HG03103 (cell line): ENCODE data around the gene SERPINE1.
A peak's percentile ranks its signal among the peaks of the same experiment; 100 is the strongest.
"Not testable (repeated sequence)": the region's sequence is repeated elsewhere in the genome, so short reads cannot be mapped to it uniquely, and the experiment has no call there.

Experiments used
- ATAC-seq: cut with Tn5 transposase; IDR thresholded peaks from one replicate; pipeline ENCODE4 v1.9.1; 2021; ENCODE audit warnings: low read depth; ENCODE audit not compliant: unreplicated experiment

The SERPINE1 gene

DNA sequence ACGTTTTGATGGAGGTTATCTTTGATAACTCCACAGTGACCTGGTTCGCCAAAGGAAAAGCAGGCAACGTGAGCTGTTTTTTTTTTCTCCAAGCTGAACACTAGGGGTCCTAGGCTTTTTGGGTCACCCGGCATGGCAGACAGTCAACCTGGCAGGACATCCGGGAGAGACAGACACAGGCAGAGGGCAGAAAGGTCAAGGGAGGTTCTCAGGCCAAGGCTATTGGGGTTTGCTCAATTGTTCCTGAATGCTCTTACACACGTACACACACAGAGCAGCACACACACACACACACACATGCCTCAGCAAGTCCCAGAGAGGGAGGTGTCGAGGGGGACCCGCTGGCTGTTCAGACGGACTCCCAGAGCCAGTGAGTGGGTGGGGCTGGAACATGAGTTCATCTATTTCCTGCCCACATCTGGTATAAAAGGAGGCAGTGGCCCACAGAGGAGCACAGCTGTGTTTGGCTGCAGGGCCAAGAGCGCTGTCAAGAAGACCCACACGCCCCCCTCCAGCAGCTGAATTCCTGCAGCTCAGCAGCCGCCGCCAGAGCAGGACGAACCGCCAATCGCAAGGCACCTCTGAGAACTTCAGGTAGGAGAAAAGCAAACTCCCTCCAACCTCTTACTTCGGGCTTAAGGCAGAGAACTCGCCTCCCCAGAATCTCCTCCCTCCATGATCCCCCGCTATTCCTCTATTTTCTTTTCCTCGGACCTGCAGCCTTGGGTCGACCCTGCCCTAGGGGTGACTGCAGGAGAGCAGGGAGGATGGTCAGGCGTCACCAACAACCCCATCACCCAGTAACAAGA is at the start of gene SERPINE1:
SERPINE1 (plus strand) TSS at position 454 of the 809 bp plus-strand sequence. CDS start 1,290 bp downstream, outside the sequence.
- no peak for ATAC-seq

DNA sequence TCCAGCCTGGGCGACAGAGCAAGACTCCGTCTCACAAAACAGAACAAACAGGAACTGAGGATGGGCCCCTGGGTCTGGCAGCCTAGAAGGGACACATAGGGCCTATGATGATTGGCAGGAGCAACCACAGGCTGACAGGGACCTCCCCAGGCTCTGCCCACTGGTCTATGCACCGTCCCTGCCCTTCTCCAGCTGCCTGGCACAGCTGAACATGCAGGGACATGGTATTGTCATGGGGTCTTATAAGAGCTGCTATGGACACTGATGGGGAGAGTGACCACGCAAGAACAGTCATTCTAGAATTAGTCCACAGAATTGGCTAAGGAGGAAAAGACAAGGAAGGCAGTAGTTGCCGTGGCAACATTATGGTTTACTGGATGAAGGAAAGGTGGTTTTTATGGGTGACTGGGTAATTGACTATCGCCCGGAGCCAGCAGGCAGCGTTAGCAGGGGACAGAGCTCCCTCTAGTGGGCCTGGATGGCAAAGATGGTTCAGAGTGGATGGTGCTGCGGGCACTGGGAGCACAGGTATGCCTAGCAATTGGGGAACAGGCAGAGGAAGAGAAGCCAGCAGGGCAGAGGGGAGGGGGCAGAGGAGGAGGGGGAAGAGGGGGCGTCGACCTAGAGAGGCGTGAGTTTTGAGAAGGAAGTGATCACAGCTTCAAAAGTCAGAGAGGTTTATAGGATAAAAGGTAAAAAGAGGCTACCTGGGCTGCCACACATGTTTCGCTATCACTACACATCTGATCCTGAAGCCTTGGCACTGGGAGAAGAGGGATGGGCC is 49.4 kb upstream of the SERPINE1 start:
- no peak for ATAC-seq

DNA sequence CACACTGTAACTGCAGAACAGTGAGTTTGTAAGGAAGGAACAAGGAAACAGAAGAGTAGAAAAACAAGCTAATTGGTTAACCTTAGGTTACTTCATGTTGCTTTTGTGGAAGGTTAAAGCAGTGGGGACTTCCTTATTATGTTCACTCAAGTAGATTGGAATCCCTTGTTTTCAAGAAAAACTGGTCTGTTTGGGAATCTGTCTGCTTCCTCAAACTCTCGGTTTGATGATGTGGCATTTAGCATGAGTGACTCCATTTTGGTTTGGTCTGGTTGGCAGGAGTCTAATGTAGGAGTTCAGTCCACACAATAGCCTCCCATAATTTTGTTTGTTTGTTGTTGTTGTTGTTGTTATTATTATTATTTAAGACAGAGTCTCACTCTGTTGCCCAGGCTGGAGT is 45.5 kb upstream of the SERPINE1 start:
- no peak for ATAC-seq

DNA sequence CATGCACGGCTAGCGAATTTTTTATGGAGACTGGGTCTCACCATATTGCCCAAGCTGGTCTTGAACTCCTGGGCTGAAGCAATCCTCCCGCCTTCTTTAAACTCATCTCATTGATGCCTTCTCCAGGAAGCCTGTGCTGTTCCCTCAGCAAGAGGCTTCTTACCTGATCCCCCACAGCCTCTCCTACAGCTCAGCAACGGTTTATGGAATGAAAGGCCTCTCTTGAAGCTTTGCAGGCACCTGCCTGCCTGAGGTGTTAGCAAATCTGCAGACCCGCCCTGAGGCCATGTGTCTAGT is 42.1 kb upstream of the SERPINE1 start:
- no peak for ATAC-seq

DNA sequence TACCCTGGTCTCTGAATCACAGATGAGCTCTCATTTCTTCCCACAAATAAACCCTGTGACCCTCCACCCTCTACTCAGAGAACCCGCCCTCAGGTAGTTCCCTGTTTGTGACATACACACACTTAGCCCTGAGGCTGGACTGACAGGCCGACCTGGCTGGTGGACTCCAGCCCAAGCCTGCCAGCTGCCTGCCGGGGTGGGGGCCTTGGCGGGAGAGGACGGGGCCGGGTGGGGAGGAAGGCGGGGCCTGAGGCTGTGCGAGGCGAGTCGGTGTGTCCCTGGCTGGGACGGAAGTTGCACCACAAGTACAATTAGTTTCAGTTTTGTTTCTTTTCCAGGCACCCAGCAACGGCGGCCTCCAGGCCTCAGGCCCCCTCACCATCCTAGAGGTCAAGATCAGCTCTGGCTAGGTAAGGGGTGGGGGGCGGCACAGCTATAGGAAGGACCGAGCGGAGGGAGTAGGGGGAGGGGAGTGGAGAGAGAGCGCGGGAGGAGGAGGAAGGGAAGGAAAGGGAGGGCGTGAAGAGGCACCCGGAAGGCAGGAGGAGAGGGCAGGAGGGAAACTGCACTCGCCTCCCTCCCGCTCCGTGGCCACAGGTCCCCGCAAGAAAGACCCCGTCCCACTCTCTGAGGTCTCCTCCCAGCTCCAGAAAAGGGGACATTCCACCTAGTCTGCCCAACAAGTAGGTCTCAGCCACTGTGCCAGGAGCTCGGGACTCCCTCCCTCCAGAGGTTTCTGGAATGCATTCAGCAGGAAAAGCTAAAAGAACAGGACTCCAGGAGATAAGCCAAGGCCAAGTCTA is 41.5 kb upstream of the SERPINE1 start, which contains the start of gene TRIM56:
TRIM56 (plus strand) TSS at position 320 of the 803 bp plus-strand sequence. CDS start 1,832 bp downstream, outside the sequence.
- peak; percentile 77 for ATAC-seq

DNA sequence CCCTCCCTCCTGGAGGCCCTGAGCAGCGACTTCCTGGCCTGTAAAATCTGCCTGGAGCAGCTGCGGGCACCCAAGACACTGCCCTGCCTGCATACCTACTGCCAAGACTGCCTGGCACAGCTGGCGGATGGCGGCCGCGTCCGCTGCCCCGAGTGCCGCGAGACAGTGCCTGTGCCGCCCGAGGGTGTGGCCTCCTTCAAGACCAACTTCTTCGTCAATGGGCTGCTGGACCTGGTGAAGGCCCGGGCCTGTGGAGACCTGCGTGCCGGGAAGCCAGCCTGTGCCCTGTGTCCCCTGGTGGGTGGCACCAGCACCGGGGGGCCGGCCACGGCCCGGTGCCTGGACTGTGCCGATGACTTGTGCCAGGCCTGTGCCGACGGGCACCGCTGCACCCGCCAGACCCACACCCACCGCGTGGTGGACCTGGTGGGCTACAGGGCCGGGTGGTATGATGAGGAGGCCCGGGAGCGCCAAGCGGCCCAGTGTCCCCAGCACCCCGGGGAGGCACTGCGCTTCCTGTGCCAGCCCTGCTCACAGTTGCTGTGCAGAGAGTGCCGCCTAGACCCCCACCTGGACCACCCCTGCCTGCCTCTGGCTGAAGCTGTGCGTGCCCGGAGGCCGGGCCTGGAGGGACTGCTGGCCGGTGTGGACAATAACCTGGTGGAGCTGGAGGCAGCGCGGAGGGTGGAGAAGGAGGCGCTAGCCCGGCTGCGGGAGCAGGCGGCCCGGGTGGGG is 39.4 kb upstream of the SERPINE1 start:
- ATAC-seq = no peak

DNA sequence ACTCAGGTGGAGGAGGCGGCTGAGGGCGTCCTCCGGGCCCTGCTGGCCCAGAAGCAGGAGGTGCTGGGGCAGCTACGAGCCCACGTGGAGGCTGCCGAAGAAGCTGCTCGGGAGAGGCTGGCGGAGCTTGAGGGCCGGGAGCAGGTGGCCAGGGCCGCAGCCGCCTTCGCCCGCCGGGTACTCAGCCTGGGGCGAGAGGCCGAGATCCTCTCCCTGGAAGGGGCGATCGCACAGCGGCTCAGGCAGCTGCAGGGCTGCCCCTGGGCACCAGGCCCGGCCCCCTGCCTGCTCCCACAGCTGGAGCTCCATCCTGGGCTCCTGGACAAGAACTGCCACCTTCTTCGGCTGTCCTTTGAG is 38.9 kb upstream of the SERPINE1 start:
- no peak for ATAC-seq

DNA sequence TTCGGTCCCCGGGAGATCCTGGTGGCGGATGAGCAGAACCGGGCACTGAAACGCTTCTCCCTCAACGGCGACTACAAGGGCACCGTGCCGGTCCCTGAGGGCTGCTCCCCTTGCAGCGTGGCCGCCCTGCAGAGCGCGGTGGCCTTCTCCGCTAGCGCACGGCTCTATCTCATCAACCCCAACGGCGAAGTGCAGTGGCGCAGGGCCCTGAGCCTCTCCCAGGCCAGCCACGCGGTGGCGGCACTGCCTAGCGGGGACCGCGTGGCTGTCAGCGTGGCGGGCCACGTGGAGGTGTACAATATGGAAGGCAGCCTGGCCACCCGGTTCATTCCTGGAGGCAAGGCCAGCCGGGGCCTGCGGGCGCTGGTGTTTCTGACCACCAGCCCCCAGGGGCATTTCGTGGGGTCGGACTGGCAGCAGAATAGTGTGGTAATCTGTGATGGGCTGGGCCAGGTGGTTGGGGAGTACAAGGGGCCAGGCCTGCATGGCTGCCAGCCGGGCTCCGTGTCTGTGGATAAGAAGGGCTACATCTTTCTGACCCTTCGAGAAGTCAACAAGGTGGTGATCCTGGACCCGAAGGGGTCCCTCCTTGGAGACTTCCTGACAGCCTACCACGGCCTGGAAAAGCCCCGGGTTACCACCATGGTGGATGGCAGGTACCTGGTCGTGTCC is 37.9 kb upstream of the SERPINE1 start:
- ATAC-seq = no peak

DNA sequence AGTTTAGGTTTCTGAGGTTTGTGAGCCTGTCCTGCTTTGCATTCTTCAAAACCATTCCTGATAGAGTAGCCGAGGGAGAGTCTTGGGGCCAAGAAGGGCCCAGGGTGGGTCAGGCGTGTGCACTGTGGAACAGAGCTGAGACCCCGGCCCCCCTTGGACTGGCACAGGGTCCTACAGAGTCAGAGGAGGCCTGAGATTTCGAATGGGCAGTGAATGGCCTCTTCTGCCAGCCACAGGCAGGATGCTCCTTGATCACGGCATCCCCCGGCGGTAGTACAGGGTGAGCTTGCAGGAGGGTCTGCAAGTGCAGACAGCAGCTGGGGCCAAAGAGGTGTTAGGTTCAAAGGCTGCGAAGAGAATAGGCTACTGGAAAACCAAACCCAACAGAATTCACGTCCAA is 37.0 kb upstream of the SERPINE1 start:
- ATAC-seq = no peak

DNA sequence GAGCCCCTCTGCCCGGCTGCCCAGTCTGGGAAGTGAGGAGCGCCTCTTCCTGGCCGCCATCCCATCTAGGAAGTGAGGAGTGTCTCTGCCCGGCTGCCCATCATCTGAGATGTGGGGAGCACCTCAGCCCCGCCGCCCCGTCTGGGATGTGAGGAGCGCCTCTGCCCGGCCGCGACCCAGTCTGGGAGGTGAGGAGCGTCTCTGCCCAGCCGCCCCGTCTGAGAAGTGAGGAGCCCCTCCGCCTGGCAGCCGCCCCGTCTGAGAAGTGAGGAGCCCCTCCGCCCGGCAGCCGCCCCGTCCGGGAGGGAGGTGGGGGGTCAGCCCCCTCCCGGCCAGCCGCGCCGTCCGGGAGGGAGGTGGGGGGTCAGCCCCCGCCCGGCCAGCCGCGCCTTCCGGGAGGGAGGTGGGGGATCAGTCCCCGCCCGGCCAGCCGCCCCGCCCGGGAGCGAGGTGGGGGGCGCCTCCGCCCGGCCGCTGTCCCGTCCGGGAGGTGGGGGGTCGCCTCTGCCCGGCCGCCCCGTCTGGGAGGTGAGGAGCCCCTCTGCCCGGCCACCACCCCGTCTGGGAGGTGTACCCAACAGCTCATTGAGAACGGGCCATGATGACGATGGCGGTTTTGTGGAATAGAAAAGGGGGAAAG is 34.5 kb upstream of the SERPINE1 start:
- not testable (repeated sequence) for ATAC-seq

DNA sequence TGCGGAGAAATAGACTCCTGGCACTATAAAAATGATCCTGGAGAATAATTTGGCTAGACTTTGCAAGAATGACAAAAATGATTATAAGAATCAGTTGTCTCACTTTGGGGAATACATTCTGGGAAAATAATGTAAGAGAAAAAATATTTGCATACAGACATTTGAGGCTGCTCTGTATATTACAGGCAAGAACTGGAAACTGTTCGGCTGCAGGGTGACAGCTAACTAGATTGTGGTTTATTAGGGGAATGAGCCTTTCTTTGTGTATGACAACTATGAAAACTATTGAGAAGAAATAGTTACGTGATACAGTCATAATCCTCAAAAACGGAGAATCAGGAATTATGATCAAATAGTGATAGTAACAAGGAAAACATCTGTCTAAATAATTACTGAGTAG is 33.0 kb upstream of the SERPINE1 start:
- ATAC-seq = no peak

DNA sequence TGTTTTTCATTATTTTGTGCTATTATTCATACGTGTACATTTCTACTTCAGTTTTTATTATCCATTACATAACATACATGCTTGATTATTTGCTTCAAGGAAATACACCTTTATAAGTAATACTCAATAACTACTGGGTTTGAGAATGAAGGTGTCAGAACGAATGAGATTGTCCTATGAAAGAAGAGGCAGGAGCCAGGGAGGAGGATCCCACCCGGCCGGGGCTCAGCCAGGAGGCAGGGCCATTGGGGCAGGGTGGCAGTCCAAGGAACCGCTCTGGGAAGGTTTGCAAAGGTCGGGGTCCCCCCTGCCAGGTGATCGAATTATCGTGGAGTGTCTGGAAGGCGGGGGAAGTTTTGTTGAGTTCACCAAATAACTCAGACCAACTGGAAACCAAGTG is 32.5 kb upstream of the SERPINE1 start:
- no peak for ATAC-seq

DNA sequence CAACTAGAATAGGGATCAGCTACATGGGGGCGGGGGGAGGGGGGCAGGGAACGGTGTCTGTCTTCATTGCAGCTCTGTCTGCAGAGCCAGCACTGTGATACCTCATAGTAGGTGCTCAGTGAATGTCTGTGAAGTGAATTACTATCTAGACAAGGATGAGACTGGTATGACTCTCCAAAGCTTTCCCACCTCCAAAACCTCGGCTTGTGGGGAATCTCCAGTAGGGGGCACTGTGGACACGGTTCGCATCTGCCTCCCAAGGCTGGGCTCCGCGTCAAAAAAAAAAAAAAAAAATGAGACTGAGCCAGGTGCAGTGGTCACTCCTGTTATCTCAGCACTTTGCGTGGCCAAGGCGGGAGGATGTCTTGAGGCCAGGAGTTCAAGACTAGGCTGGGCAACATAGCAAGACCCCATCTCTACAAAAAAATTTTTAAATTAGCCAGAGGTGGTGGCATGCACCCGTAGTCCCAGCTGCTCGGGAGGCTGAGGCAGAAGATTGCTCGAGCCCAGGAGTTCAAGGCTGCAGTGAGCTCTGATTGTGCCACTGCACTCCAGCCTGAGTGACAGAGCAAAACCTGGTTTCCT is 32.0 kb upstream of the SERPINE1 start:
- ATAC-seq = no peak

DNA sequence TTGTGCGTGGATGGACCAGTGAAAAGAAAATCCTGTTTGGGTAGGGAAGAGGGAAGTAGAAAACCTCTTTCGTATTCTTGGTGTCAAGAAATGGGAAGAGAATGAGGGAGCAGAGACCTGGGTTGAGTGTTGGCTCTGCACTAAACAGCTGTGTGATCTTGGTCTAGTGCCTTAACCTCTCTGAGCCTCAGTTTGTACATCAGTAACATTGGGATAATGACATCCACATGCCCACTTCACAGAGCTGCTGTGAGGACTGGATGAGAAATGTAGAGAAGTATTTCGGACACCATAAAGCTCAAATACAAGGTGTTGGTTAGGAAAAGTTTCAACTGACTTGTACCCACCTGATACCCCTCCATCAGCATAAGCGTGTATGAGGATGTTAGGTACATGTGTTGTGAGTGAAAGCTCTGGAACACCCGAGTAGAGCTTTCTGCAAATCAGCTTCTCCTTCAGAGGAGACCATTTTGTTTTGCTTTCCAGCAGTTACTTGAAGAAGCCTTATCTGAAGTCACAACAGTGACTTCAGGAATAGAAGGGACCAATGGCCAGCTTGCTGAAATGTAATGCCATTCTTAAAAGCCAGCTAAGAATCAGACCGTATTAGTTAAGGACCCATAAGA is 30.5 kb upstream of the SERPINE1 start:
- ATAC-seq = no peak

DNA sequence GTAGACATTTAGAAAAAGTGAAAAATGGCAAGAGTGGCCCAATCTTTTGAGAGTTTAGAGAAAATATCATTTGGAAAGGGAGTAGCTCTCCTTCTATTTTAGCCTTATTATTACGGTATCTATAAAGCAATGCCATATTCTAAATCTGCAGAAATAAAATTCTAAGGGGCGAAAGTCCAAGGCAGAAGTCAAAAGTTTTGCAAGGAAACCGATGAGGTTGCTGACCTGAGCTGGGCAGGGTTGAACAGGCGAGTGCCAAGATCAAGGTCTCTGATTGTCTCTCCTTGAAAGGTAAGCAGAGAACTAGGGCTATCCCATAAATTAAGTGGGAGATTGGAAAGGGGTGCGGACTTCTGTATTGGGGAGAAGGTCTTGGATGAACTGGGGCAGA is 30.0 kb upstream of the SERPINE1 start:
- ATAC-seq = no peak

DNA sequence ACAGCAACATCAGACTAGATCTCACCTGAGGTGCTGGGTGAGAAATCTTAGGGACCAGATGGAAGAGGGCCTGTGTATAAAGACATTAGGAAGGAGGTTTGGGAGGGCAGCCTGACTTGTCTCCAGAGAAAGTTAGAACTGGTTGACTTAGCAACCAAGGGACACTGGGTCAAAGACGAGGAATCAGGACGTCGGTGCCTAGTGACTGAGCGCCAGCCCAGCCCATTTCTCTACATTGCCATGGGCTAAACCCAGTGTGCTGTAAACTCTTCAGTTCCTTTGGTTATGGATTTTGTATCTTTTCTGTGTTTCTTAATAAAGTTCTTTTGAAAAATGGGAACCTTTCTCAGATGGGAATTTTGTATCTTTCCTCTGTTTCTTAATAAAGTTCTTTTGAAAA is 29.3 kb upstream of the SERPINE1 start:
- ATAC-seq = no peak

DNA sequence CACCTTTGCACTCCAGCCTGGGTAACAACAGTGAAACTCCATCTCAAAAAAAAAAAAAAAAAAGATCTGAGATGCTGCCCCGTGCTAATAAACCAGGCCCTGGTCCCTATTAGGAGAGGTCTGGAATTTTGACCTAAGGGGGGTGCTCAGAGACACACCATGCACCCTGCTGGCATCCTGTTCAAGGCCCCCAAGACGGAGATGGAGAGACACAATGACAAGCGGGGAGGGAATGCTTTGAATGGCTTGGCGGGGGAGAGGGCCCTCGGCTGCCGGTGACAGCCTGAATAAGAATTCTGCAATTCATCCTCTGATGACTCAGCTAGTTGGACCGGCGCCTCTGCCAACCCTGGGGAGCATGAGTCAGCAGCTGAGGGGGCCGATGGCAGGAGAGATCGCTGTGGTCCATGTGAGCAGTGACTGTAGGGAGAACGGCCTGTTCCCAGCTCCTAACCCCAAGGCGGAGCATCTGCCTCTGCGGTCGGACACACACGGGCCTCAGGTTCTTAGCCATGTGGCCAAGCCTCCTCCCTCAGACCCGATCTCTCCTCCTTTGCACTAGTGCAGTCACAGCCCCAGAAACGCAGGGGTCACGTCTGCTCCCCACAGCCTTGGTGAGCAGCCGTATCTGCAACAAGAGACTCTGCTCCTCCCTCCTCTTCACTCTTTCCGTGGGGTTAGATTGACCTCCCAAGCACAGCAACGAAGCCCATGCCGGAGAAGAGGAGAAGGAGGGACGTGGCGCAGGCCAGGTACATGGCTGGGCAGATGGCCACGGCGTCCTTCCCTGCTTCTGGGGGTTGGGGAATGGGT is 26.7 kb upstream of the SERPINE1 start:
- ATAC-seq = no peak
